ENCODE measurements around the gene APLNR.

GRCh38 chr11:57237204-57237681, at the start of gene APLNR:
- TF ChIP-seq TCF12 (IDR thresholded peaks at IDR 0.05): no peak
- TF ChIP-seq CTCF (IDR thresholded peaks at IDR 0.05): no peak
- TF ChIP-seq YY1 (IDR thresholded peaks at IDR 0.05; ENCODE audit: low read depth): no peak
- TF ChIP-seq GABPA (IDR thresholded peaks at IDR 0.05; ENCODE audit: low read depth): no peak
- TF ChIP-seq POLR2AphosphoS5 (IDR thresholded peaks at IDR 0.05; ENCODE audit: low read depth, low read length): no peak
- TF ChIP-seq EP300 (IDR thresholded peaks at IDR 0.05; ENCODE audit: borderline replicate concordance in 1 of 2, low read depth in 1 of 2, low read length in 1 of 2): no peak
- TF ChIP-seq CHD2 (IDR thresholded peaks at IDR 0.05; ENCODE audit: low read length, partially characterized antibody): no peak
- TF ChIP-seq RFX5 (IDR thresholded peaks at IDR 0.05; ENCODE audit: low read length): no peak
- no peak for TF ChIP-seq RCOR1 (IDR thresholded peaks at IDR 0.05; ENCODE audit: low read length)
